ENCODE data around the gene SKAP2.

Gene SKAP2

GRCh38 chr7:26664735-26665416 lies 199.5 kb downstream of the SKAP2 start:
- no peak overlapping the region for H3K27ac ChIP-seq
- no peak for TF ChIP-seq CTCF (IDR thresholded peaks at IDR 0.05)
- DNase-seq, result no peak

GRCh38 chr7:26664274-26664673 lies 200.1 kb downstream of the SKAP2 start:
- Histone ChIP-seq H3K4me1 (no peaks in the 10 kb centered on the region), H3K27me3 (no peaks in the 10 kb centered on the region), H3K27ac (no peak overlapping the region), H3K36me3 (no peaks in the 10 kb centered on the region), H3K9me3 (no peaks in the 10 kb centered on the region), H3K4me3 (no peak overlapping the region)
- no peak for TF ChIP-seq CTCF (IDR thresholded peaks at IDR 0.05)
- intact Hi-C loops (cut with DNase I; ENCODE audit: low total_unique reads), result loop anchor here (5.0 kb wide), 1 partner anchor 287 kb away; no protein-coding TSS in a partner anchor
- DNase-seq, result no peak

More at GRCh38 chr7:26664735-26665416, 199.5 kb downstream of the SKAP2 start:
- no peaks in the 10 kb centered on the region for H3K9me3 ChIP-seq
- H3K27me3 ChIP-seq, result no peaks in the 10 kb centered on the region
- no peak overlapping the region for H3K4me3 ChIP-seq
- intact Hi-C loops (cut with DNase I; ENCODE audit: low total_unique reads), result loop anchor here (5.0 kb wide), 2 partner anchors 288 to 298 kb away; no protein-coding TSS in a partner anchor
- H3K4me1 ChIP-seq, result no peaks in the 10 kb centered on the region
- H3K36me3 ChIP-seq, result no peaks in the 10 kb centered on the region

GRCh38 chr7:26663874-26664273 lies 200.5 kb downstream of the SKAP2 start:
- H3K9me3 ChIP-seq, result no peaks in the 10 kb centered on the region
- no peaks in the 10 kb centered on the region for H3K36me3 ChIP-seq
- no peaks in the 10 kb centered on the region for H3K27me3 ChIP-seq
- intact Hi-C loops (cut with DNase I; ENCODE audit: low total_unique reads), result loop anchor here (5.0 kb wide), 1 partner anchor 287 kb away; no protein-coding TSS in a partner anchor
- H3K27ac ChIP-seq, result no peak overlapping the region
- no peak for TF ChIP-seq CTCF (IDR thresholded peaks at IDR 0.05)
- DNase-seq, result no peak
- no peak overlapping the region for H3K4me3 ChIP-seq
- no peaks in the 10 kb centered on the region for H3K4me1 ChIP-seq

GRCh38 chr7:26662646-26663045 lies 201.7 kb downstream of the SKAP2 start:
- intact Hi-C loops (cut with DNase I; ENCODE audit: low total_unique reads), result loop anchor here (5.0 kb wide), 1 partner anchor 285 kb away; no protein-coding TSS in a partner anchor
- Histone ChIP-seq H3K9me3 (no peaks in the 10 kb centered on the region), H3K36me3 (no peaks in the 10 kb centered on the region), H3K27ac (no peak overlapping the region), H3K4me3 (no peak overlapping the region), H3K4me1 (no peaks in the 10 kb centered on the region), H3K27me3 (no peaks in the 10 kb centered on the region)
- no peak for DNase-seq
- TF ChIP-seq CTCF (IDR thresholded peaks at IDR 0.05), result no peak

- Histone ChIP-seq H3K27me3 (peaks cover 0 to 3% of the 10 kb centered on the region in 2 donors), H3K4me1 (no peaks in the 10 kb centered on the region), H3K36me3 (no peaks in the 10 kb centered on the region), H3K4me3 (no peak overlapping the region), H3K27ac (no peak overlapping the region), H3K9me3 (no peaks in the 10 kb centered on the region)
- no peak for DNase-seq
- no peak for TF ChIP-seq CTCF (IDR thresholded peaks at IDR 0.05)
- intact Hi-C loops (cut with DNase I; ENCODE audit: low total_unique reads), result no loop called here
Observed at GRCh38 chr7:26659121-26659520, 205.3 kb downstream of the SKAP2 start.
